ENCODE data around the gene SRPX2.
"Not testable (repeated sequence)": the region's sequence is repeated elsewhere in the genome, so short reads cannot be mapped to it uniquely, and the experiment has no call there.

The SRPX2 gene

DNA sequence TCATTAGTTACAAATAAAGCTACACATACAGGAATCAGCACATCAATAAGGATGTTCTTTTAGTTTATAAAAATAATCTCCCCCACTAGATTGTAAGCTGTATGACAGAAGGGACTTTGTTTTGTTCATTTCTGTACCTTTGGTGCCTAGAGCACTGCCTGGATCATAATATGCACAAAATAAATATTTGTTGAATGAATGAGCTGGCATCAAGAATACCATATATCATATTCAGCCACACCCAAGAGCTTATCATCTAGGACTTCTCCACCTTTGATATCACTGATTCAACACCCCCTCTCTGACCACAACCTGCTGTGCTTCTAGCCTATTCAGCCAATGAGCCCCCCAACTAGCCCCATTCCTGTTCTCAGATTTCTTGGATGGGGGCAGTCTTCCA, 77.3 kb downstream of the SRPX2 start:
- H3K9me3 ChIP-seq (replicated peaks; ENCODE audit: insufficient read depth, low read length) = no peaks in the 10 kb centered on the region
- H3K4me2 ChIP-seq (ENCODE audit: low read depth, low read length) = no peak overlapping the region
- no peaks in the 10 kb centered on the region for H3F3A ChIP-seq (ENCODE audit: insufficient read depth, low read length)
- H3K9ac ChIP-seq (ENCODE audit: low read length) = no peak overlapping the region
- H3K27ac ChIP-seq (ENCODE audit: low read length) = no peak overlapping the region
- no peak for TF ChIP-seq EZH2 (optimal IDR thresholded peaks at IDR 0.05; ENCODE audit: low read depth, low read length)
- TF ChIP-seq EZH2phosphoT487 (IDR thresholded peaks at IDR 0.05; ENCODE audit: low read length) = no peak
- TF ChIP-seq, protein P1, sequence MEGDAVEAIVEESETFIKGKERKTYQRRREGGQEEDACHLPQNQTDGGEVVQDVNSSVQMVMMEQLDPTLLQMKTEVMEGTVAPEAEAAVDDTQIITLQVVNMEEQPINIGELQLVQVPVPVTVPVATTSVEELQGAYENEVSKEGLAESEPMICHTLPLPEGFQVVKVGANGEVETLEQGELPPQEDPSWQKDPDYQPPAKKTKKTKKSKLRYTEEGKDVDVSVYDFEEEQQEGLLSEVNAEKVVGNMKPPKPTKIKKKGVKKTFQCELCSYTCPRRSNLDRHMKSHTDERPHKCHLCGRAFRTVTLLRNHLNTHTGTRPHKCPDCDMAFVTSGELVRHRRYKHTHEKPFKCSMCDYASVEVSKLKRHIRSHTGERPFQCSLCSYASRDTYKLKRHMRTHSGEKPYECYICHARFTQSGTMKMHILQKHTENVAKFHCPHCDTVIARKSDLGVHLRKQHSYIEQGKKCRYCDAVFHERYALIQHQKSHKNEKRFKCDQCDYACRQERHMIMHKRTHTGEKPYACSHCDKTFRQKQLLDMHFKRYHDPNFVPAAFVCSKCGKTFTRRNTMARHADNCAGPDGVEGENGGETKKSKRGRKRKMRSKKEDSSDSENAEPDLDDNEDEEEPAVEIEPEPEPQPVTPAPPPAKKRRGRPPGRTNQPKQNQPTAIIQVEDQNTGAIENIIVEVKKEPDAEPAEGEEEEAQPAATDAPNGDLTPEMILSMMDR (IDR thresholded peaks at IDR 0.05; ENCODE audit: low read length) = no peak
- H3K79me2 ChIP-seq (ENCODE audit: low read length) = no peaks in the 10 kb centered on the region
- no peak overlapping the region for H2AFZ ChIP-seq (ENCODE audit: low read length)
- no peaks in the 10 kb centered on the region for H3K36me3 ChIP-seq (replicated peaks; ENCODE audit: insufficient read depth, low read length)
- no peak overlapping the region for H3K4me3 ChIP-seq (ENCODE audit: low read length)
- H3K9me2 ChIP-seq (replicated peaks; ENCODE audit: insufficient read depth, low read length) = no peaks in the 10 kb centered on the region
- no peaks in the 10 kb centered on the region for H3K4me1 ChIP-seq (ENCODE audit: low read length)
- no peaks in the 10 kb centered on the region for H3K27me3 ChIP-seq (replicated peaks; ENCODE audit: insufficient read depth, low read length)
- no peak for DNase-seq
- no peaks in the 10 kb centered on the region for H4K20me1 ChIP-seq (ENCODE audit: insufficient read depth, low read length)

- H3K4me2 ChIP-seq (ENCODE audit: low read depth, low read length); H3K9me2 ChIP-seq (replicated peaks; ENCODE audit: insufficient read depth, low read length); H3K9ac ChIP-seq (ENCODE audit: low read length); H3K27ac ChIP-seq (ENCODE audit: low read length); H3F3A ChIP-seq (ENCODE audit: insufficient read depth, low read length); H2AFZ ChIP-seq (ENCODE audit: low read length); H4K20me1 ChIP-seq (ENCODE audit: insufficient read depth, low read length); H3K4me3 ChIP-seq (ENCODE audit: low read length); H3K79me2 ChIP-seq (ENCODE audit: low read length); H3K9me3 ChIP-seq (replicated peaks; ENCODE audit: insufficient read depth, low read length); H3K36me3 ChIP-seq (replicated peaks; ENCODE audit: insufficient read depth, low read length); H3K27me3 ChIP-seq (replicated peaks; ENCODE audit: insufficient read depth, low read length); DNase-seq; H3K4me1 ChIP-seq (ENCODE audit: low read length): not testable (repeated sequence)
These were observed 80.0 kb downstream of the SRPX2 start for GRCh38 chrX:100724006-100724405.
